Activated CD4-positive, CD25-positive, alpha-beta regulatory T cell (primary cell): ENCODE results near the gene EGR2.
"Not testable (repeated sequence)": the region's sequence is repeated elsewhere in the genome, so short reads cannot be mapped to it uniquely, and the experiment has no call there.

ENCODE experiments used
- DNase-seq, 4 experiments: peaks; one replicate each; lab custom pipeline; 2025; lab: John Stamatoyannopoulos, UW

Gene EGR2

GRCh38 chr10:62794306-62794705 is 21.9 kb downstream of the EGR2 start:
- no peak for DNase-seq

- no peak for DNase-seq
Measured at GRCh38 chr10:62792261-62792660, 23.9 kb downstream of the EGR2 start.

- no peak for DNase-seq
Measured at GRCh38 chr10:62790571-62790970, 25.6 kb downstream of the EGR2 start.

GRCh38 chr10:62790019-62790555 is 26.1 kb downstream of the EGR2 start:
- no peak for DNase-seq

- no peak for DNase-seq
Measured at GRCh38 chr10:62788861-62789467, 27.2 kb downstream of the EGR2 start.

- DNase-seq = not testable (repeated sequence)
Measured at GRCh38 chr10:62788285-62788684, 27.9 kb downstream of the EGR2 start.

- not testable (repeated sequence) for DNase-seq
Measured at GRCh38 chr10:62784537-62784936, 31.6 kb downstream of the EGR2 start.

- DNase-seq = peak; percentile 29 to 69 (median 50)
Measured at GRCh38 chr10:62779487-62780248, 36.5 kb downstream of the EGR2 start.

GRCh38 chr10:62778125-62778524 is 38.0 kb downstream of the EGR2 start:
- no peak for DNase-seq

- DNase-seq = no peak
Measured at GRCh38 chr10:62772186-62772974, 43.8 kb downstream of the EGR2 start.

- no peak for DNase-seq
Measured at GRCh38 chr10:62769574-62770242, 46.5 kb downstream of the EGR2 start.

GRCh38 chr10:62766386-62766785 is 49.8 kb downstream of the EGR2 start:
- no peak for DNase-seq

- DNase-seq = no peak
Measured at GRCh38 chr10:62765726-62766125, 50.4 kb downstream of the EGR2 start.

- DNase-seq = no peak
Measured at GRCh38 chr10:62764011-62764410, 52.2 kb downstream of the EGR2 start.

- DNase-seq = no peak
Measured at GRCh38 chr10:62763155-62763554, 53.0 kb downstream of the EGR2 start.
